K562 (cell line): ENCODE measurements around the gene ZNF8. TPM values are rescaled to one million over a fixed set of nuclear protein-coding genes. Genes with fewer than 3 reads are reported as not detected.
A peak's percentile ranks its signal among the peaks of the same experiment; 100 is the strongest.

Source experiments
- ATAC-seq: fragments of 200-7000 bp; cut with Tn5 transposase; 3 replicates; pipeline ENCODE4 v1.9.1; 2020; ENCODE audit warnings: moderate library complexity
- BruUV-seq: library from RNA; stranded (reverse); fragments of 400-500 nt; replicated peaks from 2 replicates; lab custom pipeline; 2021; lab: Mats Ljungman, UMichigan
- CTCF ChIA-PET: fragments of 300-600 bp; formaldehyde crosslinking; extraction: SDS; loops from one replicate; lab custom pipeline; 2021; ENCODE audit warnings: low intra/inter-chr PET ratio; lab: Yijun Ruan, JAX
- POLR2A ChIA-PET: fragments of 300-600, 350-650 bp; sonication (Branson Sonifier 250); formaldehyde crosslinking; extraction: SDS; loops from one replicate; lab custom pipeline; 2021; ENCODE audit warnings: antibody characterized with exemption, inconsistent platforms; lab: Yijun Ruan, JAX
- DNase-seq, 4 experiments: peaks; one replicate each; pipeline versions ENCODE4 v3.0.0 to v3.0.0-alpha.2; 2011 to 2018; ENCODE audit warnings: low spot score in 3 of 4, mixed read lengths in 3 of 4; ENCODE audit errors: extremely low read depth in 1 of 4
- FAIRE-seq: peaks from 2 replicates; lab custom pipeline; 2011; peaks lifted over from hg19 to GRCh38; lab: Jason Lieb, UNC
- H2AFZ ChIP-seq: 2 replicates; pipeline ENCODE4 v1.6.0; 2011; ENCODE audit warnings: low read depth, low read length, control low read depth, inconsistent platforms
- H3K27ac ChIP-seq: fragments of 200-600 bp; 3 replicates; pipeline ENCODE4 v1.8.0; 2011; ENCODE audit warnings: low read depth, mild to moderate bottlenecking, control low read depth, inconsistent platforms, low read length, moderate library complexity, mixed read lengths; ENCODE audit errors: extremely low read depth
- H3K27me3 ChIP-seq, 2 experiments: fragments of 300-600 bp in 1 of 2; 2 replicates in 1 of 2; 3 replicates in 1 of 2; pipeline versions ENCODE4 v1.6.0 to v1.8.0; 2011; ENCODE audit warnings: inconsistent platforms in 2 of 2, low read length in 2 of 2, mild to moderate bottlenecking in 1 of 2, mixed read lengths in 1 of 2, moderate library complexity in 1 of 2; ENCODE audit not compliant: control insufficient read depth in 2 of 2, insufficient read depth in 2 of 2
- H3K36me3 ChIP-seq: fragments of 300-600 bp; 3 replicates; pipeline ENCODE4 v1.8.0; 2011; ENCODE audit warnings: mild to moderate bottlenecking, low read length, inconsistent platforms; ENCODE audit not compliant: control insufficient read depth, insufficient read depth
- H3K4me1 ChIP-seq, 2 experiments: fragments of 200-600 bp in 1 of 2; replicated peaks in 1 of 2; 2 replicates in 1 of 2; 3 replicates in 1 of 2; pipeline versions ENCODE4 v1.5.1 to v1.8.0; 2011; ENCODE audit warnings: inconsistent platforms in 2 of 2, low read length in 2 of 2, mild to moderate bottlenecking in 1 of 2, mixed read lengths in 1 of 2, moderate library complexity in 1 of 2; ENCODE audit not compliant: control insufficient read depth in 2 of 2, insufficient read depth in 2 of 2
- H3K4me2 ChIP-seq: 2 replicates; pipeline ENCODE4 v1.6.1; 2011; ENCODE audit warnings: low read length, control low read depth, inconsistent platforms, mixed read lengths; ENCODE audit not compliant: insufficient read depth
- H3K4me3 ChIP-seq: fragments of 200-600 bp; sonication (generic), shearing (Covaris generic); 2 replicates; pipeline ENCODE4 v1.5.1; 2016; ENCODE audit warnings: control low read depth, inconsistent platforms
- H3K79me2 ChIP-seq: fragments of 200-600 bp; 3 replicates; pipeline ENCODE4 v1.8.0; 2011; ENCODE audit warnings: low read length, inconsistent platforms; ENCODE audit not compliant: control insufficient read depth, insufficient read depth
- H3K9ac ChIP-seq, 2 experiments: 2 replicates each; pipeline versions ENCODE4 v1.6.0 to v1.6.1; 2011; ENCODE audit warnings: low read depth in 2 of 2, low read length in 2 of 2, control low read depth in 1 of 2, inconsistent platforms in 1 of 2, mild to moderate bottlenecking in 1 of 2, mixed read lengths in 1 of 2; ENCODE audit not compliant: insufficient read depth in 1 of 2
- H3K9me1 ChIP-seq: one replicate; pipeline ENCODE4 v1.6.0; 2011; ENCODE audit warnings: inconsistent platforms, mild to moderate bottlenecking, low read length, moderate library complexity; ENCODE audit not compliant: control insufficient read depth, insufficient read depth
- H3K9me3 ChIP-seq: replicated peaks from 2 replicates; pipeline ENCODE4 v1.5.1; 2011; ENCODE audit warnings: low read depth, low read length, inconsistent platforms; ENCODE audit not compliant: control insufficient read depth, insufficient read depth
- H4K20me1 ChIP-seq: replicated peaks from 2 replicates; pipeline ENCODE4 v1.6.1; 2011; ENCODE audit warnings: low read length, inconsistent platforms, mixed read lengths; ENCODE audit not compliant: control insufficient read depth, insufficient read depth
- HNRNPUL1 ChIP-seq: fragments of 200-400 bp; formaldehyde crosslinking; IDR thresholded peaks from 2 replicates; pipeline ENCODE4 v1.6.1; 2017; ENCODE audit warnings: low read length
- SREBF2 ChIP-seq: sonication (generic); formaldehyde crosslinking; IDR thresholded peaks from 2 replicates; pipeline ENCODE4 v1.4.0; 2020; ENCODE audit warnings: mild to moderate bottlenecking, missing genetic modification reagents
- TCF3 ChIP-seq: sonication (generic); formaldehyde crosslinking; IDR thresholded peaks from 2 replicates; pipeline ENCODE4 v1.4.0; 2020; ENCODE audit warnings: mild to moderate bottlenecking, missing genetic modification reagents
- TRIM24 ChIP-seq, 2 experiments: fragments of 450-650 bp; IDR thresholded peaks; 2 replicates each; pipeline ENCODE4 v1.6.1; 2016
- ZNF165 ChIP-seq: fragments of 250-450 bp; sonication (Bioruptor Pico); IDR thresholded peaks from 2 replicates; pipeline ENCODE4 v1.4.0; 2020; ENCODE audit warnings: borderline replicate concordance
- WGBS: fragments of 100-300 bp; shearing (Covaris generic); methylation state at CpG from one replicate; pipeline ENCODE4 v1.1.6; 2016; ENCODE audit warnings: low coverage, mixed read lengths; ENCODE audit not compliant: insufficient coverage; ENCODE audit errors: missing lambda C conversion rate; 5-methylcytosine and 5-hydroxymethylcytosine counted together
- in situ Hi-C: fragments of 300-500 bp; cut with MboI; formaldehyde crosslinking; loops from 4 replicates; pipeline ENCODE4 v1.15.0; 2018; ENCODE audit warnings: inconsistent platforms, mixed read lengths
- intact Hi-C: fragments of 100-400 bp; cut with micrococcal nuclease; formaldehyde crosslinking; loops from 2 replicates; pipeline ENCODE4 v1.14.2; 2022
- polyA plus RNA-seq, 8 experiments: library from polyadenylated mRNA; depleted of rRNA in 4 of 8; stranded (reverse) in 5 of 8; unstranded in 3 of 8; fragments of >200 nt; fragmentation: Nextera tagmentation in 2 of 8; fragmentation: Illumina TruSeq in 1 of 8; extraction: Ambion mirVana in 2 of 8; extraction: Trizol in 1 of 8; gene quantifications; 2 replicates each; pipeline versions ENCODE4 v1.2.1 to v1.2.3, GENCODE V29; 2011 to 2014; ENCODE audit warnings: inconsistent platforms in 1 of 8, missing spikeins in 1 of 8
- total RNA-seq, 7 experiments: library from RNA; depleted of rRNA in 6 of 7; stranded (reverse); fragments of >200 nt in 6 of 7; fragmentation: Illumina TruSeq in 2 of 7; extraction: Trizol in 2 of 7; gene quantifications; 2 replicates each; pipeline versions ENCODE4 v1.2.1 to v1.2.3, GENCODE V29; 2011 to 2021; ENCODE audit warnings: low replicate concordance in 1 of 7
- TF ChIP-seq, protein P1 (sequence below): fragments of 450-650 bp; IDR thresholded peaks from 2 replicates; pipeline ENCODE4 v1.6.1; 2018; ENCODE audit warnings: mild to moderate bottlenecking, low read depth; ENCODE audit not compliant: partially characterized antibody

The ZNF8 gene
- total and polyA plus RNA-seq, 9 of the 15 experiments (the other 6 are each of a cell fraction or from before 2014, with no cell fraction given), result 0.71 to 7.7 (median 4.7) TPM

GRCh38 chr19:58305932-58306323 is 27.2 kb downstream of the ZNF8 start:
- in situ Hi-C loops (no loop called here), intact Hi-C loops (loop anchor here (1.0 to 2.0 kb wide), 3 partner anchors 20 to 57 kb away; partner anchors contain the start of genes ZNF497, ZNF8 and ZSCAN22)
- Histone ChIP-seq H3K27ac (peak overlapping the region; percentile 98), H3K9me1 (no peaks in the 10 kb centered on the region), H4K20me1 (no peaks in the 10 kb centered on the region), H3K9me3 (peaks cover 3% of the 10 kb centered on the region), H3K4me2 (peak overlapping the region; percentile 99), H3K79me2 (peaks cover 36% of the 10 kb centered on the region), H2AFZ (no peak overlapping the region; the same call in 1 of the 2 replicates), H3K4me1 (peaks cover 7 to 15% of the 10 kb centered on the region in 2 experiments; a peak in 4 of 5 replicates), H3K9ac (peak overlapping the region; percentile 91 to 96; a peak in 3 of 4 replicates), H3K27me3 (no peaks in the 10 kb centered on the region), H3K4me3 (peak overlapping the region; percentile 98), H3K36me3 (peaks cover 54% of the 10 kb centered on the region)
- WGBS, result 47% methylated on average over 12 of the region's 12 CpGs
- no peak for ATAC-seq
- DNase-seq, result no peak
- BruUV-seq, result no TSS peak
- no peak for FAIRE-seq
- CTCF ChIA-PET, result no interaction called here
- TF ChIP-seq TRIM24 (IDR thresholded peaks at IDR 0.05) (0 out of 4 replicates have a peak, but pooled peaks of 1 of the 2 experiments have one; percentile 3), ZNF165 (CRISPR knock-in tag) (no peak), HNRNPUL1 (no peak), TCF3 (CRISPR knock-in tag) (0 out of 2 replicates have a peak, but pooled peaks have one; percentile 1), SREBF2 (CRISPR knock-in tag) (0 out of 2 replicates have a peak, but pooled peaks have one; percentile 80)
- TF ChIP-seq, protein P1, sequence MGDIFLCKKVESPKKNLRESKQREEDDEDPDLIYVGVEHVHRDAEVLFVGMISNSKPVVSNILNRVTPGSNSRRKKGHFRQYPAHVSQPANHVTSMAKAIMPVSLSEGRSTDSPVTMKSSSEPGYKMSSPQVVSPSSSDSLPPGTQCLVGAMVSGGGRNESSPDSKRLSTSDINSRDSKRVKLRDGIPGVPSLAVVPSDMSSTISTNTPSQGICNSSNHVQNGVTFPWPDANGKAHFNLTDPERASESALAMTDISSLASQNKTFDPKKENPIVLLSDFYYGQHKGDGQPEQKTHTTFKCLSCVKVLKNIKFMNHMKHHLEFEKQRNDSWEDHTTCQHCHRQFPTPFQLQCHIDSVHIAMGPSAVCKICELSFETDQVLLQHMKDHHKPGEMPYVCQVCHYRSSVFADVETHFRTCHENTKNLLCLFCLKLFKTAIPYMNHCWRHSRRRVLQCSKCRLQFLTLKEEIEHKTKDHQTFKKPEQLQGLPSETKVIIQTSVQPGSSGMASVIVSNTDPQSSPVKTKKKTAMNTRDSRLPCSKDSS, result peak; percentile 40
- POLR2A ChIA-PET, result interaction anchor here (0.6 to 4.2 kb wide), 6 partner anchors 12 to 42 kb away, joined by 3 to 27 read pairs (median 6); partner anchors contain the start of gene ZSCAN22
